ENCODE data around the gene APOL1.
"Not testable (repeated sequence)": the region's sequence is repeated elsewhere in the genome, so short reads cannot be mapped to it uniquely, and the experiment has no call there.

- TF ChIP-seq CTCF (IDR thresholded peaks at IDR 0.05; ENCODE audit: extremely low read depth in 1 of 2, insufficient read depth in 1 of 2, low read depth in 1 of 2, low read length in 2 of 2); FOS (IDR thresholded peaks at IDR 0.05; ENCODE audit: borderline replicate concordance, insufficient read depth, low read length); POLR2A (IDR thresholded peaks at IDR 0.05; ENCODE audit: low read depth, low read length); POLR2AphosphoS5 (IDR thresholded peaks at IDR 0.05; ENCODE audit: insufficient read depth, low read depth, low read length); MYC (IDR thresholded peaks at IDR 0.05; ENCODE audit: low read depth, low read length); EZH2 (IDR thresholded peaks at IDR 0.05; ENCODE audit: borderline replicate concordance, low read depth, low read length, severe bottlenecking); MAX (IDR thresholded peaks at IDR 0.05; ENCODE audit: insufficient read depth, insufficient read length); JUN (IDR thresholded peaks at IDR 0.05; ENCODE audit: borderline replicate concordance, insufficient read depth, insufficient read length, low read depth); GATA2 (IDR thresholded peaks at IDR 0.05; ENCODE audit: insufficient read depth, insufficient read length, low read depth, low read length): not testable (repeated sequence)
Observed at GRCh38 chr22:36263216-36263673, 10.3 kb downstream of the APOL1 start.
